ENCODE results near the gene SHISA5.

SHISA5 gene

DNA sequence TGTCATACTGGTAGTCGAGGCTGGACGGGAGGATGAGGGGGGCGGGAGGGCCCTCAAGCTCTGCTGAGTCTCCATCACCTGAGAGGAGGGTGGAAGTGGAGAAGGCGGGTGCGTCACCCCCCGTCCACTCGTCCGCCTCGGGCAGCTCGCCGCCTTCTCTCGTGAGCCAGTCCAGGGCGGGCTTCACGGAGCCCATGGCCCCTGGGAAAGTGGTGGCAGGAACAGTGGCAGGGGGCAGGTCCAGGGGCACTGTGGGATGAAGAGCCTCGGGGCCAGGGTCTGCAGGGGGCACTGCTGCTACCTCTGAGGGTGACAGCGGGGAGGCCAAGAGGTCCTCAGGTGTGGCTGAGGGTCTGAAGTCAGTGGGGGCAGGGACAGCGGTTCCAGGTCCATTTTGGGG lies 84.4 kb downstream of the SHISA5 start:
- peaks cover 11% of the 10 kb centered on the region for H3K4me1 Mint-ChIP-seq
- TF ChIP-seq CTCF (IDR thresholded peaks at IDR 0.05): no peak

DNA sequence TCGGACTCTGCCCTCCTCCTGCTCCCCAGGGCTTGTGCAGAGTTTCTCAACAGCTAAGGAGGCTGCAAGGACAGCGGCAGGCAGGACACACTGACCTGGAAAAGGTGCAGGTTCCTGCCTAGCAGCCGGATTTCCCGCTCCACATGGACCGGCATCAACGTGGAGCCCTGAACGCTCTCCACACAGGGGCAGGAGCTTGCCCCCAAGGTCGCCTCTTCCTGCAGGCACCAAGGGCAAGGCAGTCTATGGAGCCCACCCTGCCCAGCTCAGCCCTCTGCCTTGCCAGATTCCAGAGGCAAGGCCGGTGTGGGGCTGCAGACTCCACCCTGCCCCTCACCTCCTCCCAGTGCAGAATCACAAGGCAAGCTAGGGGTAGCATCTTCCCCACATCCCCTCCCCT lies 84.8 kb downstream of the SHISA5 start:
- H3K9me3 Mint-ChIP-seq: no peaks in the 10 kb centered on the region
- H3K27me3 Mint-ChIP-seq (ENCODE audit: low read depth, poor library complexity): peaks cover 1% of the 10 kb centered on the region
- H3K27ac Mint-ChIP-seq: no peak overlapping the region
- DNase-seq: no peak
- peaks cover 8% of the 10 kb centered on the region for H3K36me3 Mint-ChIP-seq (ENCODE audit: low read depth)
- TF ChIP-seq CTCF (IDR thresholded peaks at IDR 0.05): no peak
- peaks cover 7% of the 10 kb centered on the region for H3K4me1 Mint-ChIP-seq
- H3K4me3 Mint-ChIP-seq: no peak overlapping the region

More for the DNA sequence above, 84.4 kb downstream of the SHISA5 start:
- H3K4me3 Mint-ChIP-seq: no peak overlapping the region
- no peaks in the 10 kb centered on the region for H3K27me3 Mint-ChIP-seq (ENCODE audit: low read depth, poor library complexity)
- no peaks in the 10 kb centered on the region for H3K9me3 Mint-ChIP-seq
- no peak overlapping the region for H3K27ac Mint-ChIP-seq
- no peak for DNase-seq
- peaks cover 5% of the 10 kb centered on the region for H3K36me3 Mint-ChIP-seq (ENCODE audit: low read depth)

- Mint-ChIP-seq H3K9me3 (no peaks in the 10 kb centered on the region), H3K36me3 (ENCODE audit: low read depth) (peaks cover 13% of the 10 kb centered on the region), H3K4me3 (no peak overlapping the region), H3K27me3 (ENCODE audit: low read depth, poor library complexity) (peaks cover 3% of the 10 kb centered on the region), H3K27ac (peak overlapping the region; percentile 72), H3K4me1 (peaks cover 7% of the 10 kb centered on the region)
- DNase-seq: no peak
- no peak for TF ChIP-seq CTCF (IDR thresholded peaks at IDR 0.05)
Observed at GRCh38 chr3:48418651-48419050, 85.3 kb downstream of the SHISA5 start.

DNA sequence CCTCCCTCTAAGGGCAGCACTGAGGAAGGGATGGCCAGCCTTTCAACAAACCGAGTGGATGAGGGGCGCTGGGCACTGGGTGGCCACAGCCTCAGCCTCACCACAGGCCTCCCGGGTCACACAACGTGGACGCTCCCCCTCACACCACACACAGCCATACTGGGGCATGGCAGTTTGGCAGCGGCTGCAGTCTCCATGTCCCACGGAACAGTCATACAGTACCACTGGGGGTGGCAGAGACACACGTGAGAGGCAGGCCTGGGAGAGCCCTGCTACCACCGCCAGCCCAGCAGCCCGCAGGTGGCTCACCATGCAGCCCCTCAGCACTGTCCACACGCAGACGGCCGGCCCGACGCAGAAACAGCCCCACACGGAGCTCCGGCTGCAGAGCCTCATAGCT lies 85.8 kb downstream of the SHISA5 start:
- TF ChIP-seq CTCF (IDR thresholded peaks at IDR 0.05): no peak
- Mint-ChIP-seq H3K36me3 (ENCODE audit: low read depth) (peaks cover 17% of the 10 kb centered on the region), H3K9me3 (no peaks in the 10 kb centered on the region), H3K27me3 (ENCODE audit: low read depth, poor library complexity) (peaks cover 3% of the 10 kb centered on the region), H3K4me3 (no peak overlapping the region), H3K27ac (no peak overlapping the region), H3K4me1 (peaks cover 5% of the 10 kb centered on the region)
- DNase-seq: no peak
